MM.1S (cell line): Measurements from ENCODE around the gene ZNF101.

Source experiments
- DNase-seq: peaks from one replicate; pipeline ENCODE4 v3.0.0-alpha.2; 2015
- H2AFZ ChIP-seq: fragments of 300-600 bp; sonication (generic); 2 replicates; pipeline ENCODE4 v1.6.0; 2016; ENCODE audit warnings: antibody characterized with exemption, low read length
- H3F3A ChIP-seq: fragments of 300-600 bp; sonication (generic); 2 replicates; pipeline ENCODE4 v1.6.1; 2016; ENCODE audit warnings: mild to moderate bottlenecking, antibody characterized with exemption, low read length, moderate library complexity, mixed read lengths; ENCODE audit not compliant: insufficient read depth
- H3K27ac ChIP-seq: fragments of 300-600 bp; sonication (generic); 2 replicates; pipeline ENCODE4 v1.5.1; 2016; ENCODE audit warnings: mild to moderate bottlenecking, low read length
- H3K27me3 ChIP-seq: fragments of 300-600 bp; sonication (generic); replicated peaks from 2 replicates; pipeline ENCODE4 v1.6.0; 2016; ENCODE audit warnings: low read length; ENCODE audit not compliant: insufficient read depth
- H3K36me3 ChIP-seq: fragments of 300-600 bp; sonication (generic); replicated peaks from 2 replicates; pipeline ENCODE4 v1.6.1; 2016; ENCODE audit warnings: mild to moderate bottlenecking, low read length, mixed read lengths; ENCODE audit not compliant: insufficient read depth
- H3K4me1 ChIP-seq: fragments of 300-600 bp; sonication (generic); 2 replicates; pipeline ENCODE4 v1.6.1; 2016; ENCODE audit warnings: low read length, mixed read lengths
- H3K4me2 ChIP-seq: fragments of 300-600 bp; sonication (generic); 2 replicates; pipeline ENCODE4 v1.6.0; 2016; ENCODE audit warnings: low read depth, low read length
- H3K4me3 ChIP-seq: fragments of 300-600 bp; sonication (generic); 2 replicates; pipeline ENCODE4 v1.5.1; 2016; ENCODE audit warnings: low read length, mixed read lengths
- H3K79me2 ChIP-seq: fragments of 300-600 bp; sonication (generic); 2 replicates; pipeline ENCODE4 v1.6.1; 2016; ENCODE audit warnings: mixed run types, low read length, mixed read lengths
- H3K9ac ChIP-seq: fragments of 300-600 bp; sonication (generic); 2 replicates; pipeline ENCODE4 v1.6.1; 2016; ENCODE audit warnings: low read length, mixed read lengths
- H3K9me2 ChIP-seq: fragments of 300-600 bp; sonication (generic); replicated peaks from 2 replicates; pipeline ENCODE4 v1.6.1; 2016; ENCODE audit warnings: mild to moderate bottlenecking, low read length, mixed read lengths; ENCODE audit not compliant: insufficient read depth
- H3K9me3 ChIP-seq: fragments of 300-600 bp; sonication (generic); replicated peaks from 2 replicates; pipeline ENCODE4 v1.6.1; 2016; ENCODE audit warnings: mild to moderate bottlenecking, low read length, mixed read lengths; ENCODE audit not compliant: insufficient read depth
- H4K20me1 ChIP-seq: fragments of 300-600 bp; sonication (generic); 2 replicates; pipeline ENCODE4 v1.6.1; 2016; ENCODE audit warnings: mild to moderate bottlenecking, low read length, moderate library complexity, mixed read lengths; ENCODE audit not compliant: insufficient read depth
- CTCF ChIP-seq: fragments of 300-600 bp; sonication (generic); IDR thresholded peaks from 2 replicates; pipeline ENCODE4 v1.5.1; 2016; ENCODE audit warnings: antibody characterized with exemption, low read length, mixed read lengths
- EZH2 ChIP-seq: fragments of 300-600 bp; sonication (generic); optimal IDR thresholded peaks from 2 replicates; pipeline ENCODE3; 2017; ENCODE audit warnings: low read depth, mild to moderate bottlenecking, antibody characterized with exemption, low read length, mixed read lengths
- EZH2phosphoT487 ChIP-seq: fragments of 300-600 bp; sonication (generic); IDR thresholded peaks from 2 replicates; pipeline ENCODE4 v1.6.1; 2018; ENCODE audit warnings: antibody characterized with exemption, low read length

The ZNF101 gene

GRCh38 chr19:19634516-19635312, 33.9 kb upstream of the ZNF101 start:
- H3K36me3 ChIP-seq = no peaks in the 10 kb centered on the region
- H3K4me2 ChIP-seq = no peak overlapping the region
- no peak for DNase-seq

GRCh38 chr19:19635313-19635702, 33.3 kb upstream of the ZNF101 start:
- Histone ChIP-seq H3K27me3 (no peaks in the 10 kb centered on the region), H4K20me1 (no peaks in the 10 kb centered on the region), H2AFZ (no peak overlapping the region), H3K4me1 (no peaks in the 10 kb centered on the region), H3K79me2 (no peaks in the 10 kb centered on the region), H3K36me3 (no peaks in the 10 kb centered on the region), H3K9me2 (no peaks in the 10 kb centered on the region), H3K4me3 (no peak overlapping the region), H3K4me2 (no peak overlapping the region), H3K27ac (no peak overlapping the region), H3K9ac (no peak overlapping the region), H3F3A (no peaks in the 10 kb centered on the region), H3K9me3 (no peaks in the 10 kb centered on the region)
- TF ChIP-seq EZH2 (no peak), EZH2phosphoT487 (no peak), CTCF (no peak)
- DNase-seq = no peak

More at GRCh38 chr19:19634516-19635312, 33.9 kb upstream of the ZNF101 start:
- H3K27me3 ChIP-seq = no peaks in the 10 kb centered on the region
- H3K9ac ChIP-seq = no peak overlapping the region
- no peaks in the 10 kb centered on the region for H3F3A ChIP-seq
- no peaks in the 10 kb centered on the region for H3K9me3 ChIP-seq
- TF ChIP-seq EZH2 (no peak), EZH2phosphoT487 (no peak), CTCF (no peak)
- no peak overlapping the region for H3K4me3 ChIP-seq
- H2AFZ ChIP-seq = no peak overlapping the region
- H3K79me2 ChIP-seq = no peaks in the 10 kb centered on the region
- no peaks in the 10 kb centered on the region for H3K4me1 ChIP-seq
- H3K27ac ChIP-seq = no peak overlapping the region
- no peaks in the 10 kb centered on the region for H4K20me1 ChIP-seq
- no peaks in the 10 kb centered on the region for H3K9me2 ChIP-seq

GRCh38 chr19:19636573-19637185, 32.0 kb upstream of the ZNF101 start:
- Histone ChIP-seq H3K4me2 (no peak overlapping the region), H3K27me3 (no peaks in the 10 kb centered on the region), H3K27ac (no peak overlapping the region), H3K36me3 (no peaks in the 10 kb centered on the region), H2AFZ (no peak overlapping the region), H3K4me3 (no peak overlapping the region), H3K79me2 (no peaks in the 10 kb centered on the region), H3F3A (no peaks in the 10 kb centered on the region), H3K9me3 (no peaks in the 10 kb centered on the region), H3K9me2 (no peaks in the 10 kb centered on the region), H3K9ac (no peak overlapping the region), H3K4me1 (no peaks in the 10 kb centered on the region), H4K20me1 (no peaks in the 10 kb centered on the region)
- TF ChIP-seq CTCF (no peak), EZH2phosphoT487 (no peak)
- no peak for DNase-seq
